NB4 (cell line): Measurements from ENCODE around the gene PARP12.

Experiments used
- DNase-seq: peaks from one replicate; pipeline ENCODE4 v3.0.0; 2010; ENCODE audit warnings: low read depth
- H3K4me3 ChIP-seq: one replicate; pipeline ENCODE4 v1.5.1; 2011; ENCODE audit warnings: mild to moderate bottlenecking, low read depth, low read length, moderate library complexity
- CTCF ChIP-seq: IDR thresholded peaks from one replicate; pipeline ENCODE4 v1.5.1; 2012; ENCODE audit warnings: low read depth, low read length
- MAX ChIP-seq: IDR thresholded peaks from 2 replicates; pipeline ENCODE4 v1.6.1; 2011; ENCODE audit warnings: low read depth, low read length
- MYC ChIP-seq: IDR thresholded peaks from 2 replicates; pipeline ENCODE4 v1.6.1; 2011; ENCODE audit warnings: low read depth, low read length
- POLR2A ChIP-seq: IDR thresholded peaks from 2 replicates; pipeline ENCODE4 v1.6.1; 2011; ENCODE audit warnings: mild to moderate bottlenecking; ENCODE audit not compliant: insufficient read length; ENCODE audit errors: extremely low read depth

Gene PARP12

GRCh38 chr7:140004672-140005071 lies 58.1 kb downstream of the PARP12 start:
- TF ChIP-seq POLR2A = no peak
- TF ChIP-seq CTCF = no peak
- no peak for TF ChIP-seq MAX
- no peak for TF ChIP-seq MYC
- no peak overlapping the region for H3K4me3 ChIP-seq
- DNase-seq = no peak

- DNase-seq = peak; percentile 87
These were observed 58.8 kb downstream of the PARP12 start for GRCh38 chr7:140003913-140004382.

GRCh38 chr7:140000666-140001268 lies 62.0 kb downstream of the PARP12 start:
- no peak overlapping the region for H3K4me3 ChIP-seq
- TF ChIP-seq MYC (no peak), MAX (no peak), POLR2A (no peak), CTCF (no peak)
- DNase-seq = no peak

More at GRCh38 chr7:140003913-140004382, 58.8 kb downstream of the PARP12 start:
- TF ChIP-seq POLR2A = no peak
- 0 out of 2 replicates have a peak, but pooled peaks have one; percentile 7 for TF ChIP-seq MAX
- peak; percentile 65 for TF ChIP-seq CTCF
- no peak for TF ChIP-seq MYC
- H3K4me3 ChIP-seq = no peak overlapping the region

- TF ChIP-seq MAX (no peak), POLR2A (no peak), CTCF (no peak), MYC (no peak)
- DNase-seq = no peak
- no peak overlapping the region for H3K4me3 ChIP-seq
These were observed 63.2 kb downstream of the PARP12 start for GRCh38 chr7:139999516-139999915.

GRCh38 chr7:139998572-139998971 lies 64.2 kb downstream of the PARP12 start:
- H3K4me3 ChIP-seq = no peak overlapping the region
- TF ChIP-seq CTCF = no peak
- no peak for TF ChIP-seq POLR2A
- TF ChIP-seq MYC = no peak
- no peak for TF ChIP-seq MAX
- no peak for DNase-seq
